Myometrial cell (primary cell): ENCODE measurements around the gene STK11IP. TPM values are rescaled to one million over a fixed set of nuclear protein-coding genes. Genes with fewer than 3 reads are reported as not detected.

Experiments used
- total RNA-seq: library from RNA; depleted of rRNA; stranded (reverse); fragments of >200 nt; gene quantifications from 2 replicates; pipeline ENCODE4 v1.2.3, GENCODE V29; 2015

The STK11IP gene, protein sequence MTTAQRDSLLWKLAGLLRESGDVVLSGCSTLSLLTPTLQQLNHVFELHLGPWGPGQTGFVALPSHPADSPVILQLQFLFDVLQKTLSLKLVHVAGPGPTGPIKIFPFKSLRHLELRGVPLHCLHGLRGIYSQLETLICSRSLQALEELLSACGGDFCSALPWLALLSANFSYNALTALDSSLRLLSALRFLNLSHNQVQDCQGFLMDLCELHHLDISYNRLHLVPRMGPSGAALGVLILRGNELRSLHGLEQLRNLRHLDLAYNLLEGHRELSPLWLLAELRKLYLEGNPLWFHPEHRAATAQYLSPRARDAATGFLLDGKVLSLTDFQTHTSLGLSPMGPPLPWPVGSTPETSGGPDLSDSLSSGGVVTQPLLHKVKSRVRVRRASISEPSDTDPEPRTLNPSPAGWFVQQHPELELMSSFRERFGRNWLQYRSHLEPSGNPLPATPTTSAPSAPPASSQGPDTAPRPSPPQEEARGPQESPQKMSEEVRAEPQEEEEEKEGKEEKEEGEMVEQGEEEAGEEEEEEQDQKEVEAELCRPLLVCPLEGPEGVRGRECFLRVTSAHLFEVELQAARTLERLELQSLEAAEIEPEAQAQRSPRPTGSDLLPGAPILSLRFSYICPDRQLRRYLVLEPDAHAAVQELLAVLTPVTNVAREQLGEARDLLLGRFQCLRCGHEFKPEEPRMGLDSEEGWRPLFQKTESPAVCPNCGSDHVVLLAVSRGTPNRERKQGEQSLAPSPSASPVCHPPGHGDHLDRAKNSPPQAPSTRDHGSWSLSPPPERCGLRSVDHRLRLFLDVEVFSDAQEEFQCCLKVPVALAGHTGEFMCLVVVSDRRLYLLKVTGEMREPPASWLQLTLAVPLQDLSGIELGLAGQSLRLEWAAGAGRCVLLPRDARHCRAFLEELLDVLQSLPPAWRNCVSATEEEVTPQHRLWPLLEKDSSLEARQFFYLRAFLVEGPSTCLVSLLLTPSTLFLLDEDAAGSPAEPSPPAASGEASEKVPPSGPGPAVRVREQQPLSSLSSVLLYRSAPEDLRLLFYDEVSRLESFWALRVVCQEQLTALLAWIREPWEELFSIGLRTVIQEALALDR
- 13.0 and 14.4 TPM in 2 replicates for total RNA-seq

DNA sequence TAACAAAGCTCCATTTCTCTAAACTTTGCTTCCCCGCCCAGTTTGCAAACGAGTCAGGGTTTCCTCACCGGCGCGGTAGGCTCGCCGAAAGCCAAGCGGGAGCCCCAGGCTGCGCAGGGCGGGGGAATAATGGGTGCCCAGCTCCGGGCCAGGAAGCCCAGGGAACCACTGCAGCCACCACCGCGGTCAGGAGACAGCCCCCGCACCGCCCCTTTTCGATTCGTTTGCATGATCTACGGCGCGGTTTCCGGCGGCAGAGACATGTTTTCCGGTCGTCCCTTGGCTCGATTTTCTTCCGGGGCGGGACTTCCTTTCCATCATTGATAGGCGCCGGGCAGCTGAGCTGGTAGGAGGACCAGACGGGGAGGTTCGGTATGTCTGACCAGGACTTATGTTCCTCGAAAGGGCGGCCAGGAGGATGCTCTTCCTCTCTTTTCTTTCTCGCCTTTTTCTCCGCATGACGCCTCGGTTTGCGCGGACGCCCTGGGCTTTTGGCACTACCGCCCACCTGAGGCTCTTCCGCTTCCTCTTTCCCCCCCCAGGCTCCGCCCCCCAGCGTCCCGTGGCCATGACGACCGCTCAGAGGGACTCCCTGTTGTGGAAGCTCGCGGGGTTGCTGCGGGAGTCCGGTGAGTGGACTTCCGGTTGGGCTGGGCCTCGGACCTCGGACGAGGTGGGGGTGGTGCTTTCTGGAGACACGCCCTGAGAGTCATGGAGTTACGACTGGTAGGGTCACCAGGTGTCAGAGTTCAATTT, at the start of gene STK11IP:
STK11IP (plus strand) TSS at position 306 of the 756 bp plus-strand sequence; CDS start at position 569, 263 bp downstream.

DNA sequence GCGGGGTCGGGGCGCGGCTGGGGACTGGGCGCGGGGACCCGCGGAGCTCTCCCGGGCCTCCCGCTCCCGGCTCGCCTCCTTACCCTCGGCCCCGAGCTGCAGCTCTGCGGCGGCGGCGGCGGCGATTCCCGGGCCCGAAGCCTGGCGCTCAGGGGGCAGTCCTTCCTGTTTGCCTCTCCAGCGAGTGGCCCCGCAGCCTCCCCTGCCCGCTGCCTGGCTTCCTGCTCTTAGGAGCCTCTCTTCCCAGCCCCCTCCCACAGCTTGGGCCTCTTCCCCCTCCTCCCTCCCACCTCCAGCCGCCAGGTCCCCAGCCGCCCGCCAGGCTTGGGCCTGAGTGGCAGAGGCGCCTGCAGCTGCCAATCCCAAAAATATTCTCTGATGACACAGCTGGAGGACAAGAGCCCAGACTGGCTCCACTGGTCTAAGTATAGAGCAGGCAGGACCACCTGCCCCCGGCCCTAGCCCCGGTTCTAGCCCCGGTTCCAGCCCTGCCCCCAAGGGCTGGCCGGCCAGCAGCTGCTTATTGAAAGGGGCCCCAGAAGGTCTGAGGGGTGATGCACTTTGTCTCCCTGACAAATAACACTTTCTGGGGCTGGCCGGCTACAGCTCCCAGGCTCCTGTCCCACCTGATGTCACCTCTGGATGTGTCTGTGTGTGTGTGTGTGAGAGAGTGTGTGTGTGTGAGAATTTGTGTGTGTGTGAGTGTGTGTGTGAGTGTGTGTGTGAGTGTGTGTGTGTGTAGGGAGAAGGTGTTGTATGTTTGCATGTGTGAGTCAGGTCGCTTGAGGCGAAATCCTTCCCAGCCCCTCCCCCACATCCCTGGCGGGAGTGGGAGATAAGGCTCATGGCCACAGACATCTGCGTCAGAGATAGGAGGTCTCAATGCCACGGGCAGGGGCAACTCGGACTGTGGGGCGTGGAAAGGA, 26.1 kb upstream of the STK11IP start, which contains the start of gene OBSL1:
OBSL1 (minus strand) TSS at position 229 of the 926 bp plus-strand sequence. CDS start 307 bp downstream, outside the sequence.

DNA sequence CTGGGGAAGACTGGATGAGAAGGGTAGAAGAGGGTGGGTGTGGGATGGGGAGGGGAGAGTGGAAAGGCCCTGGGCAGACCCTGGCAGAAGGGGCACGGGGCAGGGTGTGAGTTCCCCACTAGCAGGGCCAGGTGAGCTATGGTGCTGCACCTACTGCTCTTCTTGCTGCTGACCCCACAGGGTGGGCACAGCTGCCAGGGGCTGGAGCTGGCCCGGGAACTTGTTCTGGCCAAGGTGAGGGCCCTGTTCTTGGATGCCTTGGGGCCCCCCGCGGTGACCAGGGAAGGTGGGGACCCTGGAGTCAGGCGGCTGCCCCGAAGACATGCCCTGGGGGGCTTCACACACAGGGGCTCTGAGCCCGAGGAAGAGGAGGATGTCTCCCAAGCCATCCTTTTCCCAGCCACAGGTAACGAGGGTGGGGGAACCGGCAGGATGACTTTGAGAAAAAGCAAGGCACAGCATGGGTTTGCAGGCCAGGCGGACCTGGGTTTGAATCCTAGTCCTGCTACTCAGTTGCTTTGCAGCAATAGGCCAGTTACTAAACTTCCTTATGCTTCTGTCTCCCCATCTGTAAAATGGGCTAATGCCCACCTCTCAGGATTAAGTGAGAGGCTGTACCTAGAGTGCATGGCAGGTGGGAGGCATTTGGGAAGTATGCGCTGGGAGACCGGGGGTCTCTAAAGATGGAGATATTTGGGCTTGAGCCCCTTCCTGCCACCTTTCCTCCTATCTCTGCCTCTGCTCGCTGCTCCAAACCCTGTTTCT, 25.2 kb upstream of the STK11IP start, which contains the start of gene INHA:
INHA (plus strand) TSS at position 74 of the 765 bp plus-strand sequence; CDS start at position 139, 65 bp downstream.

DNA sequence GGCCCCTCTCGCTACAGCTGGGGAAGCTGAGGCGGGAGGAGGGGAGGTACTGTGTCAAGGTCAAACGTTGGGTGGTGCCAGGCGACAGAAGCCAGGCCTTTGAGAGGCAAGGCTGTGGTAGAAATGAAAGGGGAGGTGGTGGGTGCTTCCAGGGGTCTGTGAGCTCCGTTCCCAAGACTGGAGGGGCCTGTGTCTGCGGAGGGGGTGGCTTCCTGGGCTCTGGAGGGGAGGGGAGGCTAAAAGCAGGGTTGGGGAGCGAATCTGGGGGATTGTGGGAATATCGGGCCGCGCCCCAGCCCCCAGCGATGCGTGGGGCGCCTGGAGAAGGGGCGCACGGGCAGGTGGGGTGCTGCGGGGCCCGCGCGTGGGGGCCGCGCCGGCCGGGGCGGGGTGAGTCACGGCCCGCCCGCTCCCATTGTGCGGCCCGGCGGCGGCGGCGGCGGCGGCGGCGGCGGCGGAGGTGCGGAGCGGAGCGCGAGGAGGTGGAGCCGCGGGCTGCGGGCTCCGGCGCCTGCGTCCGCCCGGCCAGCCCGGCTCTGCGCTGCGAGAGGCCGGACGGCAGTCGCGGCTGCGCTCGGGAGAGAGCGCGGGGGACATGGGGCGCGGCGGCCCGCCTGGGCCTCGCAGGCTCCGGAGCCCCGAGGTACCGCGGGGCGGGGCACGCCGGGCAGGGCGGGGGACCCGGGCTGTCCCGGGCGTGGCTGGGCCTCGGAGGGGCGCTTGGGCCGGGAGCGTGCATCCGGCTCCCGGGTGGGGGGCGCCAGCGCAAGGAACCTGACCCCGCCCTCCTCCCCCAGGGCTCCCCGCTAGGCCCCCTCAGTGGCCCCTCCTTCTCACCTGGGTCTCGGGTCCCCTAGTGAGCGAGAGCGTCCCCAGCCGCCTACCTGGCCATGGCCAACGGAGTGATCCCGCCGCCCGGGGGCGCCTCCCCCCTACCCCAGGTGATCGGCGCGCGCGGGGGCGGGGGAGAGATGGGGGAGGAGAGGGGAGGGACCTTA, 29.7 kb downstream of the STK11IP start, which contains the start of gene SLC4A3:
SLC4A3 (plus strand) TSS at position 528 of the 998 bp plus-strand sequence; CDS start at position 891, 363 bp downstream.

Other genes starting within 250 kb of the STK11IP start
- 55.9 and 67.2 TPM in 2 replicates for gene DNPEP, start 209.9 kb upstream of the STK11IP start, total RNA-seq
- 83.3 and 119 TPM in 2 replicates for gene DES, start 179.5 kb upstream of the STK11IP start, total RNA-seq
- gene SPEG, start 163.0 kb upstream of the STK11IP start, total RNA-seq = 11.8 and 17.4 TPM in 2 replicates
- 88.4 and 110 TPM in 2 replicates for gene GMPPA, start 99.0 kb upstream of the STK11IP start, total RNA-seq
- gene ASIC4, start 83.4 kb upstream of the STK11IP start, total RNA-seq = not detected in 2 replicates
- gene CHPF, start 54.0 kb upstream of the STK11IP start, total RNA-seq = 297 and 310 TPM in 2 replicates
- 0.53 and 3.5 TPM in 2 replicates for gene TMEM198, start 53.8 kb upstream of the STK11IP start, total RNA-seq
- gene OBSL1, start 26.3 kb upstream of the STK11IP start, total RNA-seq = 51.3 and 52.1 TPM in 2 replicates
- not detected in 2 replicates for gene INHA, start 25.5 kb upstream of the STK11IP start, total RNA-seq
- gene SLC4A3, start 29.8 kb downstream of the STK11IP start, total RNA-seq = 5.5 and 5.7 TPM in 2 replicates